GM19467 (cell line): ENCODE results near the gene PFKM.

Source experiments
- ATAC-seq: cut with Tn5 transposase; IDR thresholded peaks from one replicate; pipeline ENCODE4 v1.9.1; 2021; ENCODE audit warnings: mild to moderate bottlenecking, moderate library complexity; ENCODE audit not compliant: unreplicated experiment

The PFKM gene

DNA sequence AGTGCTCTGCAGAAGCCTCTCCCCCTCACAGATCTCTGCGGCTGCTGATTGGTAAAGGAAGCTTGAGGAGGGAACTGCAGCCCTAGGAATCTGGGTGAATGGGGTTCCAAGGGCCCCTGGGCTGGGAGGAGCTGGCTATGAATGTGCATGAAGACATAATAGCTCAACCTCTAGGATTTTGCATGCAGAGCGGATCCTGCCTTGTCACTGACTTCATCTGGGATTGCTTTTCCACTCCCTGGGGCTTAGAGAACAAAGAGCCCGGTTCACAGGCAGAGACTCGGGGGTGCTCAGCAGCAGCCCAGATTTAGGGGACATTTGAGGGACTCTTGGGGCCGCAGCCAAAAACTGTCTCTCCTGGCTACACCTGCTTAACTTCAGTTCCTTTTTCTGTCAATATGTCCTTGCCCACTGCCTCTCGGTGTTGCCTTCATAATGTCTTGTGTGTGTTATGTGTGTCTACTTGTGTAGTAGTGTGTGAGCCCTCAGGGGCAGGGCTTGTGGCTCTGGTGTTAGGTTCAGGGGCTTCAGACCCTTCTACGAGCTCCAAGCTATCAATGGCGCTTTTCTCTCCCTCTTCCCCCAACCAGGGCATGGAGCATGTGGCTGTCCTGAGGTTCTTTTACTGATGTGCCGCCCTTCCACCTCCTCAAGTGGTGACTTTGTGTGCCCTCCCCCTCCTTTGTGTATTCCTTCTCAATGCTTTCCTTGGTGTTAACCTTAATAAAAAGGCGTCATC is 66.2 kb downstream of the PFKM start:
- ATAC-seq: no peak

DNA sequence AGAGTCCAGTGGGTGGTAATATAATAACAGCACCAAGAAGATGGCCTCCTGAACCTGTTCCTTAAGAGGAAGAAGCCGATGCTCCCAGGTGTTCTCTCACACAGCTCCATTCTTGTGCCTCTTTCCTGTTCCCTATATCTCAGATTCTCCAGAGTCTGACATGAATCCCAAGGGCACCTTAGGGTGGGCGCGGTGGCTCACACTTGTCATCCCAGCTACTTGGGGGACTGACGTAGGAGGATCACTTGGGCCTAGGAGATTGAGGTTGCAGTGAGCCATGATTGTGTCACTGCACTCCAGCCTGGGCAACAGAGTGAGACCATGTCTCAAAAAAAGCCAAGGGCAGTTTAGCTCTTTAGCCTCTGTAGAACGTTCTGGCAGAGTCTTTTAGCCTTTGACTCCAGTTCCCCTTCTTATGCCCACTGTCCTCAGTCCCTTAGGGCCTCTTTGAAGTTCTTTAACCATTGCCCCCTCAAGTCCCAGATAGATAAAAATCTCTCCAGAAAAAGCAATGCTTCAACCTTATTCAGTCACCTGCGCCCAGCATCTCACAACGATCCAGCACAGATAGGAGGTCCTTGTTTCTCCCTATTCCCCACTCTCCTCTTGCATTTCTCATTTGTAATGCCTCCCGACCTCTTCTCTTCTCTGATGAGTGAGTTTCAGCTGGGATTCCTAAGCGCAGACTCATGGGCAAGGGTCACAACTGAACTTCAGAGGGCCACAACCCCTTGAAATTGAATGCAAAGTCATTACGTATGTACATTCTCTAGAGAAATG is 68.9 kb downstream of the PFKM start:
- no peak for ATAC-seq

DNA sequence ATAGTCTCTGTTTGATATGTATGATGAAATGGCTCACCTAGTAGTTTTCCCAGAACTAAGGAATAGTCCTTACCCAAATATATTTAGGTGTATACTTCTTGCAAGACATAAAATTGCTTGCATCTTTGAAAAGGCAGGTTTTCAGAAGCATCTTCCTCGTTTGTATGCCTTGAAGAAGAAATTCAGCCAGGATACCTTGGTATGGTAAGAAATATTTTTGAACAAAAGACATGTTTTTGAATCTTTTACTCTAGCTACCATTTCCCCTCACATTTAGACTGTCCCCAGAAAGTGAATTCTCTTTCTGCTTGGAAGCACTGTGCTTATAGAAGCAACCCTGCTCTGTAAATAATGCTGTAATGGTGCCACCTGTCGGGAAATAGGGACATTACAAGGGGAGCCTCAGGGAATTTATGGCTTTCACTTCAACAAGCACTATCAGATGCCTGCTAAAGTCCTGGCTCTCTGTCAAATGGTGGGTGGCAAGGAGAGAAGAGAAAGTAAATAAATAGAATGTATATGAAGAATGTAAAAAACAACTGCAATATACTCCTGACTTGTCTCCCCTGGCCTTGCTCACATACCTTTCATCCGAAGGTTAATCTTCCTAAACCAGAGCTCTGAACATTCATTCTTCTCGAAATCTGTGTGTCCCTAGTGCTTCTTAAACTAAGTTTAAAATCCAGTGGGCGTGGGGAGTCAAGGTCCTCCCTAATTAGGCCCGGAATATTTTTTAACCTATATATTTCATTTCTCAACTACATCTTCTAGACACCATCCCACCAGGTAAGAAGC is 70.4 kb downstream of the PFKM start:
- peak; percentile 65 for ATAC-seq

DNA sequence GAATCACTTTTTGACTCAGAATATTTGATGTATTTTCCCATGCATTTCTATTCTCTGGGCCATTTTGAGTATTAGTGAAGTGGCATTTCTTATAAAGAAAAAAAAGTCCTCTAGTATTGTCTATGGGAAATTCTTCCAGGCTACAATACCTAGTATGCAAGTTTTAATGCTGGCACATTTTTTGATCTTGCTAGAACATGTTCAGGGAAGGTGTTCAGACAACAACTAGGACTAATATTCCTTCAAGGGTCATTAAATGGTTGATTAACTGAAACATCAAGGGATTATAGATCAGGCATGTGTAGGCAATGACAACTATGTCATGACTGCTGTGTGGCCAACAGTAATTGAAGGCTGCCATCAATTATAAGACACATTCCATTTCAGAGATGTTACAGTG is 71.9 kb downstream of the PFKM start:
- ATAC-seq: no peak

DNA sequence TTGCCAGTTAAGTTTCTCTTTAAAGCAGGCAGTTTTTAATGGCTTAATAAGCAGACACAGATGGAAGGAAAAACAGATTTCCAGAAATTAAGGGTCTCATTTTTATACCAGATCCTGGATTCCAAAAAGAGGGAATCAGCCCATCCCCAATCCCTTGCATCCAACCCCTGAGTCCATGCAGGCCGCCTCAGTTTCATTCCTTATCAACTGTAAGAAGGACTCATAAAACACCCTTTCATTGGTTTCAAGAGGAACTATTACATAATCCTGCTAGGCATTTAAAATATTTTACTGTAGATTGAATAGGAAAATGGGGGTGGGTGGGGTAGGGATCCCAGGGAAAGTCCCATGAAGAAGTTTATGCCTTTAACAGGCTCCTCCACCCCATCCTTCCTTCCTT is 73.7 kb downstream of the PFKM start:
- no peak for ATAC-seq

DNA sequence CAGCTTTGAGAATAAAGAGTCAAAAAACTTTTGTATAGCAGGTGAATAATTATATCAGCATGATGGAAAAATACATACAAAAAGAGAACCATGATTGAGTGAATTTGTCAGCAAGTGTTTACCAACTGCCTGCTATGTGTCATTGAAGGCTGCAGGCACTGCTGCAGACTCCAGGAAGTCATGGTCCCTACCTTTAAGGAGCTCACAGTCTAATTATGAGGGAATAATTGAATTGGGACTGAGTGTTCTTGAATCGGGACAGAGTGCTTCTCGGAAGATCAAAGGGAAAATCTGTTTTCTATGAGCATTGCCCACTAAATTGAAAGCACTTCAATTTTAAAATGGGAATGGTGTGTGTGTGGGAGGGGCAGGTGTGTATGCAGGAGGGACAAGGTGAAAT is 74.5 kb downstream of the PFKM start:
- no peak for ATAC-seq

DNA sequence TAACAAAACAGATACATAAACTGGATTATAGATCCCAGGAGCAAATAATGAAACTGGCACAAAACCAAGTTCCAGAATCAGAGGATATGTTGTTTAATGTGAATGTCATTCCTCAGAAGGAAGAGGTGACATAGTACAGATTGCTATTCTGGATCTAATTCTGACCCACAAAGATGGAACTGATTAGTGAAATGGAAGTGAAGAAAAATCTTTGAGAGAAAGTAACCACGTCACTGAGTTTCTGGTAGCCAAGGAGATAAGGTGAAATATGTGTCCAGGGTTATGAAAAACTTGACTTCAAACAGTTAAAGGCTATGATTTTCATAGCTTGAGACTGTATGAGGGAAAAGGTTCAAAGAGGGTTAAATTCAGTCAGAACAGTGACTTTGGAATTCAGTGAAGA is 75.6 kb downstream of the PFKM start:
- no peak for ATAC-seq
